HCT116 (cell line): ENCODE measurements around the gene EHD4. TPM values are rescaled to one million over a fixed set of nuclear protein-coding genes. Genes with fewer than 3 reads are reported as not detected.

ENCODE experiments used
- ATAC-seq: fragments of 200-7000 bp; cut with Tn5 transposase; 2 replicates; pipeline ENCODE4 v1.9.1; 2020; ENCODE audit warnings: mild to moderate bottlenecking, moderate library complexity
- BruUV-seq: library from RNA; stranded (reverse); fragments of 400-500 nt; replicated peaks from 2 replicates; lab custom pipeline; 2021; lab: Mats Ljungman, UMichigan
- CTCF ChIA-PET: fragments of 300-600 bp; sonication (Branson Sonifier 250); formaldehyde crosslinking; loops from one replicate; lab custom pipeline; 2021; ENCODE audit warnings: antibody characterized with exemption; lab: Charles Lee
- POLR2A ChIA-PET: fragments of 300-600, 350-600 bp; sonication (Branson Sonifier 250); formaldehyde crosslinking; loops from one replicate; lab custom pipeline; 2021; ENCODE audit warnings: antibody characterized with exemption; lab: Charles Lee
- RAD21 ChIA-PET, 2 experiments: fragments of 300-600 bp; sonication (Branson Sonifier 250); formaldehyde crosslinking; loops; one replicate each; lab custom pipeline; 2023; ENCODE audit warnings: low total read pairs in 2 of 2; ENCODE audit not compliant: uncharacterized antibody in 2 of 2, unreplicated experiment in 2 of 2, low non-redundant PET in 1 of 2; lab: Charles Lee
- DNase-seq: peaks from one replicate; pipeline ENCODE4 v3.0.0-alpha.2; 2010; ENCODE audit warnings: low read depth, low spot score
- H2AFZ ChIP-seq: fragments of 200-600 bp; shearing (Covaris generic), sonication (generic); 2 replicates; pipeline ENCODE4 v1.6.1; 2017; ENCODE audit warnings: low read depth, mixed run types, mixed read lengths, antibody characterized with exemption, low read length; ENCODE audit not compliant: poor library complexity, severe bottlenecking
- H3K27ac ChIP-seq: 2 replicates; pipeline ENCODE4 v1.5.1; 2012; ENCODE audit warnings: low read depth, low read length
- H3K27me3 ChIP-seq: fragments of 200-600 bp; sonication (generic); 2 replicates; pipeline ENCODE4 v1.6.1; 2016; ENCODE audit warnings: mixed run types, low read length, mixed read lengths; ENCODE audit not compliant: insufficient read depth
- H3K36me3 ChIP-seq, 2 experiments: fragments of 200-500 bp in 1 of 2; fragments of 200-600 bp in 1 of 2; sonication (Bioruptor generic) in 1 of 2; sonication (generic) in 1 of 2; 2 replicates each; pipeline versions ENCODE4 v1.5.1 to v1.6.1; 2014 to 2016; ENCODE audit warnings: low read length in 2 of 2, inconsistent platforms in 1 of 2, mixed read lengths in 1 of 2, mixed run types in 1 of 2; ENCODE audit not compliant: insufficient read depth in 2 of 2, control insufficient read depth in 1 of 2
- H3K4me1 ChIP-seq, 2 experiments: fragments of 200-600 bp in 1 of 2; sonication (generic) in 1 of 2; 2 replicates each; pipeline versions ENCODE4 v1.5.1 to v1.6.1; 2012 to 2017; ENCODE audit warnings: low read length in 2 of 2, inconsistent platforms in 1 of 2, mild to moderate bottlenecking in 1 of 2, mixed read lengths in 1 of 2, mixed run types in 1 of 2, moderate library complexity in 1 of 2; ENCODE audit not compliant: insufficient read depth in 2 of 2, control insufficient read depth in 1 of 2
- H3K4me2 ChIP-seq: fragments of 200-600 bp; sonication (generic); 2 replicates; pipeline ENCODE4 v1.6.1; 2017; ENCODE audit warnings: mixed run types, low read length, mixed read lengths
- H3K4me3 ChIP-seq, 2 experiments: fragments of 200-600 bp in 1 of 2; sonication (generic) in 1 of 2; replicated peaks in 1 of 2; 2 replicates each; pipeline ENCODE4 v1.5.1; 2011 to 2016; ENCODE audit warnings: low read length in 2 of 2, control low read depth in 1 of 2, low read depth in 1 of 2, mild to moderate bottlenecking in 1 of 2, mixed read lengths in 1 of 2, mixed run types in 1 of 2
- H3K79me2 ChIP-seq: fragments of 200-600 bp; sonication (generic); 2 replicates; pipeline ENCODE4 v1.6.1; 2017; ENCODE audit warnings: mild to moderate bottlenecking, mixed run types, low read length, moderate library complexity, mixed read lengths; ENCODE audit not compliant: insufficient read depth
- H3K9ac ChIP-seq: fragments of 200-600 bp; sonication (generic); 2 replicates; pipeline ENCODE4 v1.6.1; 2016; ENCODE audit warnings: low read length, mixed read lengths
- H3K9me2 ChIP-seq: fragments of 200-600 bp; sonication (generic), shearing (Covaris generic); 2 replicates; pipeline ENCODE4 v1.6.1; 2017; ENCODE audit warnings: mixed run types, mild to moderate bottlenecking, moderate library complexity; ENCODE audit not compliant: insufficient read depth
- H3K9me3 ChIP-seq, 2 experiments: fragments of 200-500 bp in 1 of 2; fragments of 200-600 bp in 1 of 2; sonication (Bioruptor generic) in 1 of 2; sonication (generic) in 1 of 2; 2 replicates each; pipeline ENCODE4 v1.6.1; 2014 to 2017; ENCODE audit warnings: low read length in 2 of 2, mixed read lengths in 2 of 2, inconsistent platforms in 1 of 2, low read depth in 1 of 2, mild to moderate bottlenecking in 1 of 2, mixed run types in 1 of 2, moderate library complexity in 1 of 2; ENCODE audit not compliant: control insufficient read depth in 1 of 2, insufficient read depth in 1 of 2
- H4K20me1 ChIP-seq: fragments of 200-600 bp; sonication (generic), shearing (Covaris generic); 2 replicates; pipeline ENCODE4 v1.6.1; 2017; ENCODE audit warnings: mixed run types, mild to moderate bottlenecking, moderate library complexity; ENCODE audit not compliant: insufficient read depth
- CEBPB ChIP-seq: IDR thresholded peaks from 2 replicates; pipeline ENCODE4 v1.6.1; 2012; ENCODE audit warnings: low read depth
- ELF1 ChIP-seq: IDR thresholded peaks from 2 replicates; pipeline ENCODE4 v1.6.1; 2012; ENCODE audit warnings: low read depth, borderline replicate concordance
- EZH2 ChIP-seq: fragments of 200-600 bp; sonication (generic); IDR thresholded peaks from 2 replicates; pipeline ENCODE4 v1.6.1; 2017; ENCODE audit warnings: antibody characterized with exemption, mixed run types
- JUND ChIP-seq: IDR thresholded peaks from 2 replicates; pipeline ENCODE4 v1.6.1; 2012
- SIN3A ChIP-seq: IDR thresholded peaks from 2 replicates; pipeline ENCODE4 v1.6.1; 2012; ENCODE audit warnings: low read depth
- SP1 ChIP-seq: IDR thresholded peaks from 2 replicates; pipeline ENCODE4 v1.6.1; 2012; ENCODE audit warnings: low read depth
- SRF ChIP-seq: IDR thresholded peaks from 2 replicates; pipeline ENCODE4 v1.6.1; 2012; ENCODE audit warnings: low read depth
- YY1 ChIP-seq: IDR thresholded peaks from 2 replicates; pipeline ENCODE4 v1.6.1; 2011; ENCODE audit warnings: low read length, low read depth, moderate library complexity, mild to moderate bottlenecking; ENCODE audit not compliant: insufficient replicate concordance; ENCODE audit errors: extremely low read depth
- ZFX ChIP-seq: fragments of 450-650 bp; IDR thresholded peaks from 2 replicates; pipeline ENCODE4 v1.6.1; 2017
- intact Hi-C: fragments of 100-400 bp; cut with micrococcal nuclease; formaldehyde crosslinking; loops from 2 replicates; pipeline ENCODE4 v1.10.0; 2022
- total RNA-seq: library from RNA; stranded (reverse); gene quantifications from one replicate; pipeline ENCODE4 v1.2.1, GENCODE V29; 2021; ENCODE audit not compliant: unreplicated experiment
- TF ChIP-seq, protein P1 (sequence below): IDR thresholded peaks from 2 replicates; pipeline ENCODE4 v1.6.1; 2012; ENCODE audit warnings: low read depth
- TF ChIP-seq, protein P2 (sequence below), 3 experiments: fragments of 200-600 bp in 1 of 3; sonication (generic) in 1 of 3; IDR thresholded peaks in 2 of 3; conservative IDR thresholded peaks in 1 of 3; 2 replicates each; pipeline ENCODE4 v1.5.1; 2012 to 2017; ENCODE audit warnings: low read depth in 2 of 3, low read length in 2 of 3, antibody characterized with exemption in 1 of 3, borderline replicate concordance in 1 of 3, control low read depth in 1 of 3, mild to moderate bottlenecking in 1 of 3, mixed read lengths in 1 of 3, mixed run types in 1 of 3, moderate library complexity in 1 of 3; ENCODE audit not compliant: insufficient read depth in 1 of 3

The EHD4 gene
- total RNA-seq, 1 experiment from 2014 or later = 28.0 TPM

DNA sequence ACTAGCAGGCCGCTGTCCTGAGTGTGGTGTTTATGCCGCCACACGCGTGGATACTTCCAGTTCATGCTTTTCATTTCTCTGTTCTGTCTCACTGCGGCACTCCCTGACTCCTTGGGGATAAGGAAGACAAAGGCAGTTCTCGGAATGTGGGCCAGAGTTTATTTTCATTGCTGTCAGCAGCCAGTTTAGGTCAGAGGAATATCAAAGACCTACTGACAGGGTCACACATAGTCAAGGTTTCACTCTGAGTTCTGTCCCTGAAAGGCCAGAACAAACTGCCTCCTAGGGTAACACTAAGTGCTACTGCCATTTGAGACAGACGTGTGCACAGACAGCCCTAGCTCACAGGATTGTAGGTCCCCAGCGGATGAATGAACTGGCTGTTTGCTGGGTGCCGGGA, 51.2 kb downstream of the EHD4 start:
- Histone ChIP-seq H3K27me3 (no peaks in the 10 kb centered on the region), H3K4me1 (peaks cover 11 to 26% of the 10 kb centered on the region in 2 experiments), H3K9ac (no peak overlapping the region), H3K4me3 (no peak overlapping the region), H3K9me3 (no peaks in the 10 kb centered on the region), H3K9me2 (no peaks in the 10 kb centered on the region), H3K79me2 (peaks cover 13% of the 10 kb centered on the region; the same call in 1 of the 2 replicates), H3K27ac (no peak overlapping the region), H4K20me1 (no peaks in the 10 kb centered on the region), H3K36me3 (peaks cover 2 to 35% of the 10 kb centered on the region in 2 experiments; a peak in 1 of 4 replicates), H2AFZ (no peak overlapping the region), H3K4me2 (no peak overlapping the region)
- DNase-seq (no peak), ATAC-seq (no peak)
- intact Hi-C loops = no loop called here
- TF ChIP-seq ZFX (no peak), CEBPB (no peak), SIN3A (no peak), ELF1 (no peak), EZH2 (no peak), JUND (no peak), SP1 (no peak), YY1 (no peak), SRF (no peak)
- TF ChIP-seq, protein P1, sequence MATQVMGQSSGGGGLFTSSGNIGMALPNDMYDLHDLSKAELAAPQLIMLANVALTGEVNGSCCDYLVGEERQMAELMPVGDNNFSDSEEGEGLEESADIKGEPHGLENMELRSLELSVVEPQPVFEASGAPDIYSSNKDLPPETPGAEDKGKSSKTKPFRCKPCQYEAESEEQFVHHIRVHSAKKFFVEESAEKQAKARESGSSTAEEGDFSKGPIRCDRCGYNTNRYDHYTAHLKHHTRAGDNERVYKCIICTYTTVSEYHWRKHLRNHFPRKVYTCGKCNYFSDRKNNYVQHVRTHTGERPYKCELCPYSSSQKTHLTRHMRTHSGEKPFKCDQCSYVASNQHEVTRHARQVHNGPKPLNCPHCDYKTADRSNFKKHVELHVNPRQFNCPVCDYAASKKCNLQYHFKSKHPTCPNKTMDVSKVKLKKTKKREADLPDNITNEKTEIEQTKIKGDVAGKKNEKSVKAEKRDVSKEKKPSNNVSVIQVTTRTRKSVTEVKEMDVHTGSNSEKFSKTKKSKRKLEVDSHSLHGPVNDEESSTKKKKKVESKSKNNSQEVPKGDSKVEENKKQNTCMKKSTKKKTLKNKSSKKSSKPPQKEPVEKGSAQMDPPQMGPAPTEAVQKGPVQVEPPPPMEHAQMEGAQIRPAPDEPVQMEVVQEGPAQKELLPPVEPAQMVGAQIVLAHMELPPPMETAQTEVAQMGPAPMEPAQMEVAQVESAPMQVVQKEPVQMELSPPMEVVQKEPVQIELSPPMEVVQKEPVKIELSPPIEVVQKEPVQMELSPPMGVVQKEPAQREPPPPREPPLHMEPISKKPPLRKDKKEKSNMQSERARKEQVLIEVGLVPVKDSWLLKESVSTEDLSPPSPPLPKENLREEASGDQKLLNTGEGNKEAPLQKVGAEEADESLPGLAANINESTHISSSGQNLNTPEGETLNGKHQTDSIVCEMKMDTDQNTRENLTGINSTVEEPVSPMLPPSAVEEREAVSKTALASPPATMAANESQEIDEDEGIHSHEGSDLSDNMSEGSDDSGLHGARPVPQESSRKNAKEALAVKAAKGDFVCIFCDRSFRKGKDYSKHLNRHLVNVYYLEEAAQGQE = no peak
- TF ChIP-seq, protein P2, sequence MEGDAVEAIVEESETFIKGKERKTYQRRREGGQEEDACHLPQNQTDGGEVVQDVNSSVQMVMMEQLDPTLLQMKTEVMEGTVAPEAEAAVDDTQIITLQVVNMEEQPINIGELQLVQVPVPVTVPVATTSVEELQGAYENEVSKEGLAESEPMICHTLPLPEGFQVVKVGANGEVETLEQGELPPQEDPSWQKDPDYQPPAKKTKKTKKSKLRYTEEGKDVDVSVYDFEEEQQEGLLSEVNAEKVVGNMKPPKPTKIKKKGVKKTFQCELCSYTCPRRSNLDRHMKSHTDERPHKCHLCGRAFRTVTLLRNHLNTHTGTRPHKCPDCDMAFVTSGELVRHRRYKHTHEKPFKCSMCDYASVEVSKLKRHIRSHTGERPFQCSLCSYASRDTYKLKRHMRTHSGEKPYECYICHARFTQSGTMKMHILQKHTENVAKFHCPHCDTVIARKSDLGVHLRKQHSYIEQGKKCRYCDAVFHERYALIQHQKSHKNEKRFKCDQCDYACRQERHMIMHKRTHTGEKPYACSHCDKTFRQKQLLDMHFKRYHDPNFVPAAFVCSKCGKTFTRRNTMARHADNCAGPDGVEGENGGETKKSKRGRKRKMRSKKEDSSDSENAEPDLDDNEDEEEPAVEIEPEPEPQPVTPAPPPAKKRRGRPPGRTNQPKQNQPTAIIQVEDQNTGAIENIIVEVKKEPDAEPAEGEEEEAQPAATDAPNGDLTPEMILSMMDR (IDR thresholded peaks at IDR 0.05 in 2 of 3, conservative IDR thresholded peaks at IDR 0.05 in 1 of 3; ENCODE audit: borderline replicate concordance in 1 of 3, insufficient read depth in 1 of 3, low read depth in 2 of 3, low read length in 2 of 3) = no peak
- BruUV-seq = no TSS peak
- POLR2A ChIA-PET = no interaction called here
- CTCF ChIA-PET = no interaction called here
- RAD21 ChIA-PET = no interaction called here
